KMS-11 (cell line): ENCODE data around the gene PPM1K.

Experiments used
- H2AFZ ChIP-seq: fragments of 200-600 bp; sonication (generic); 2 replicates; pipeline ENCODE4 v1.6.1; 2016; ENCODE audit warnings: antibody characterized with exemption, mixed run types, low read depth
- H3K27ac ChIP-seq: fragments of 200-600 bp; sonication (generic); 2 replicates; pipeline ENCODE4 v1.6.1; 2016; ENCODE audit warnings: mild to moderate bottlenecking, mixed run types
- H3K27me3 ChIP-seq: fragments of 200-600 bp; sonication (generic); 2 replicates; pipeline ENCODE4 v1.6.1; 2017; ENCODE audit warnings: mild to moderate bottlenecking, low read depth, mixed run types, moderate library complexity; ENCODE audit not compliant: insufficient read depth
- H3K36me3 ChIP-seq: fragments of 200-600 bp; sonication (generic); 2 replicates; pipeline ENCODE4 v1.6.1; 2017; ENCODE audit warnings: mild to moderate bottlenecking, mixed run types; ENCODE audit not compliant: insufficient read depth
- H3K4me1 ChIP-seq: fragments of 200-600 bp; sonication (generic); 2 replicates; pipeline ENCODE4 v1.6.1; 2016; ENCODE audit warnings: mild to moderate bottlenecking, low read depth, mixed run types; ENCODE audit not compliant: poor library complexity, severe bottlenecking
- H3K4me2 ChIP-seq: fragments of 200-600 bp; sonication (generic); 2 replicates; pipeline ENCODE4 v1.7.0; 2016; ENCODE audit warnings: mild to moderate bottlenecking, mixed run types
- H3K4me3 ChIP-seq: fragments of 200-600 bp; sonication (generic); IDR thresholded peaks from 2 replicates; pipeline ENCODE4 v1.6.1; 2017; ENCODE audit warnings: low read depth, low read length, mixed read lengths; ENCODE audit not compliant: insufficient read depth
- H3K79me2 ChIP-seq: fragments of 200-600 bp; sonication (generic); 2 replicates; pipeline ENCODE4 v1.6.1; 2016; ENCODE audit warnings: low read depth, mixed run types; ENCODE audit not compliant: insufficient read depth
- H3K9ac ChIP-seq: fragments of 200-600 bp; sonication (generic); 2 replicates; pipeline ENCODE4 v1.6.1; 2016; ENCODE audit warnings: mild to moderate bottlenecking, mixed run types
- H4K20me1 ChIP-seq: fragments of 200-600 bp; sonication (generic); 2 replicates; pipeline ENCODE4 v1.6.1; 2016; ENCODE audit warnings: mild to moderate bottlenecking, mixed run types; ENCODE audit not compliant: insufficient read depth
- TF ChIP-seq, protein P1 (sequence below): fragments of 200-600 bp; sonication (generic); conservative IDR thresholded peaks from 2 replicates; pipeline ENCODE4 v1.6.1; 2017; ENCODE audit warnings: low read depth, mild to moderate bottlenecking, antibody characterized with exemption, low read length, moderate library complexity, mixed read lengths

PPM1K gene

GRCh38 chr4:88297725-88298454 lies 13.5 kb upstream of the PPM1K start:
- H3K36me3 ChIP-seq = no peaks in the 10 kb centered on the region
- H3K4me1 ChIP-seq = no peaks in the 10 kb centered on the region
- no peak overlapping the region for H3K9ac ChIP-seq
- no peak overlapping the region for H2AFZ ChIP-seq
- no peak overlapping the region for H3K4me2 ChIP-seq
- H3K27ac ChIP-seq = no peak overlapping the region
- TF ChIP-seq, protein P1, sequence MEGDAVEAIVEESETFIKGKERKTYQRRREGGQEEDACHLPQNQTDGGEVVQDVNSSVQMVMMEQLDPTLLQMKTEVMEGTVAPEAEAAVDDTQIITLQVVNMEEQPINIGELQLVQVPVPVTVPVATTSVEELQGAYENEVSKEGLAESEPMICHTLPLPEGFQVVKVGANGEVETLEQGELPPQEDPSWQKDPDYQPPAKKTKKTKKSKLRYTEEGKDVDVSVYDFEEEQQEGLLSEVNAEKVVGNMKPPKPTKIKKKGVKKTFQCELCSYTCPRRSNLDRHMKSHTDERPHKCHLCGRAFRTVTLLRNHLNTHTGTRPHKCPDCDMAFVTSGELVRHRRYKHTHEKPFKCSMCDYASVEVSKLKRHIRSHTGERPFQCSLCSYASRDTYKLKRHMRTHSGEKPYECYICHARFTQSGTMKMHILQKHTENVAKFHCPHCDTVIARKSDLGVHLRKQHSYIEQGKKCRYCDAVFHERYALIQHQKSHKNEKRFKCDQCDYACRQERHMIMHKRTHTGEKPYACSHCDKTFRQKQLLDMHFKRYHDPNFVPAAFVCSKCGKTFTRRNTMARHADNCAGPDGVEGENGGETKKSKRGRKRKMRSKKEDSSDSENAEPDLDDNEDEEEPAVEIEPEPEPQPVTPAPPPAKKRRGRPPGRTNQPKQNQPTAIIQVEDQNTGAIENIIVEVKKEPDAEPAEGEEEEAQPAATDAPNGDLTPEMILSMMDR = no peak
- no peaks in the 10 kb centered on the region for H3K27me3 ChIP-seq
- H3K79me2 ChIP-seq = no peaks in the 10 kb centered on the region
- no peaks in the 10 kb centered on the region for H4K20me1 ChIP-seq
- H3K4me3 ChIP-seq = no peak overlapping the region

DNA sequence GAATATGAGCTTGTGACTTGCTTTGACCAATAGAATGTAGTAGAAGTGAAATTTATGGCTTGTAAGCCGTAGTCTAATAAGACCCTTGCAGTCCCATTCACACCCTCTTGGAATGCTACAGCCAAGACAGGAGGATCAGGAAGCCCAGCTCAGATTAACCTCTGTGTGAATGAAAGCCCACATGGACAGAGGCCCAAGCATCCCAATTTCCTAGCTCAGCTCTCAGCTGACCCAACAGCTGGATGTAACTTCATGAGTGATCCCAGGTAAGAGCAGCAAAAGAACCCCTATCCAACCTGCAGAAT lies 12.8 kb upstream of the PPM1K start:
- H3K36me3 ChIP-seq = no peaks in the 10 kb centered on the region
- H2AFZ ChIP-seq = no peak overlapping the region
- no peaks in the 10 kb centered on the region for H3K27me3 ChIP-seq
- H3K27ac ChIP-seq = no peak overlapping the region
- H3K4me1 ChIP-seq = no peaks in the 10 kb centered on the region
- H4K20me1 ChIP-seq = no peaks in the 10 kb centered on the region
- no peaks in the 10 kb centered on the region for H3K79me2 ChIP-seq
- no peak overlapping the region for H3K9ac ChIP-seq
- TF ChIP-seq, protein P1 = no peak
- no peak overlapping the region for H3K4me3 ChIP-seq
- no peak overlapping the region for H3K4me2 ChIP-seq

DNA sequence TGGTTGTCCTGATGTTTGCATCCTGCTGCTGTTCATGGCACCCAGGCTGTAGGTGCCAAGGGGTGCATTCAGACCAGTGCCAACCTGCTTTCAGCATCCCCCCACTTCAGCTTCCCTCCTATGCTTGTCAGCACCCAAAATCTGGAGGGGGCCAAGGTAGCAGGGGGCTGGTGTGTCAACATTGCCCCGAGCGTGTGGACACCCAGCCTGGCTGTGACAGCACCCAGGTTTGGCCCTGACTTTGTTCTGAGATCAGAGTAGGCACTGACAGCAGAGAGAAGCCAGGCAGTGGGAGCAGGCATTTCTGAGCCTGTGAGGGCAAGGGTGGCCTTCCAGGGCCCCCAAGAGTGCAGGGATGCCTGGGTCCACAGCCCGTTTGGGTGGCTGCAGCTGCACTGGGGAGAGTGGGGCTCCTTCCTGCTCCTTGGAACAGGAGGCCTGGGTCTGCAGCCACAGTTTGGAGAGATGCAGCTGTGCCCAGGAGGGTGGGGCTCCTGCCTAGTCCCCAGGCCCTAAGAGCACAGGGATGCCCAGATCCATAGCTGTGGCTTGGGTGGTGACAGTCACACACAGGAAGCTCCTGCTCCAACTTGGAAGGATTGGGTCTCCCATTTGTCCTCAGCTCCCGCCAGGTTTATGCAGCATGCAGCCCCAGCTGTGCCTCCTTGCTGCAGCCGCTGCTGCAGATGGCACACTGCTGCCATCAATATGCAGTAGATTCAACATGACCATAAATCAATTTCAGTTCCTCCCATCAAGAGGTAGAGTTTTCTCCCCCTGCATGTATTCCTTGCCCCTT lies 12.3 kb upstream of the PPM1K start:
- Histone ChIP-seq H3K27ac (no peak overlapping the region), H3K9ac (no peak overlapping the region), H3K27me3 (no peaks in the 10 kb centered on the region), H3K4me1 (no peaks in the 10 kb centered on the region), H4K20me1 (no peaks in the 10 kb centered on the region), H2AFZ (no peak overlapping the region), H3K4me3 (no peak overlapping the region), H3K4me2 (no peak overlapping the region), H3K79me2 (no peaks in the 10 kb centered on the region), H3K36me3 (no peaks in the 10 kb centered on the region)
- TF ChIP-seq, protein P1 = no peak

DNA sequence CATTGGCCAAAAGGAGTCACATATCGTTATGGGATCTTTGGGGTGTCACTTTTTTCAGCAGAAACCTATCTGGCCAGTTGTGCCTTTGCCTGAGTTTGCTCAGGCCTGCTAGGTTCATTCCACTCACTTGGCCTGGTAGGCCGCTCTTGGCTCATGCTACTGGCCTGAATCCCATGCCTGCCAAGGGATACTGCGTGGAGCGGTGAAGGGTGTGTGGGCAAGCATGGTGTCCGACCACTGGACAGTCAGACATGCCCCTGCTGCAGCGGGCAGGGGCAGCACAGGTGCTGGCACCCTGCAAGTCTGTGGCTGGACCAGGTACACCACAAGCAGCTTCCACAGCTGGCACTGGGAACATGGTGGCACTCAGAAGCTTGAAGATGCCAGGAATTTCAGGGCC lies 11.3 kb upstream of the PPM1K start:
- Histone ChIP-seq H3K4me2 (no peak overlapping the region), H3K27ac (no peak overlapping the region), H3K36me3 (no peaks in the 10 kb centered on the region), H3K27me3 (no peaks in the 10 kb centered on the region), H3K9ac (no peak overlapping the region), H3K4me3 (no peak overlapping the region), H2AFZ (no peak overlapping the region), H4K20me1 (no peaks in the 10 kb centered on the region), H3K4me1 (no peaks in the 10 kb centered on the region), H3K79me2 (no peaks in the 10 kb centered on the region)
- TF ChIP-seq, protein P1 = no peak
